HepG2 (cell line): Measurements from ENCODE around the gene POLR3E. TPM values are rescaled to one million over a fixed set of nuclear protein-coding genes. Genes with fewer than 3 reads are reported as not detected.

Source experiments
- ATAC-seq: fragments of 200-7000 bp; cut with Tn5 transposase; 3 replicates; pipeline ENCODE4 v1.9.1; 2020; ENCODE audit warnings: mild to moderate bottlenecking, moderate library complexity
- BruUV-seq: library from RNA; stranded (reverse); fragments of 400-500 nt; replicated peaks from 2 replicates; lab custom pipeline; 2021; lab: Mats Ljungman, UMichigan
- CTCF ChIA-PET: fragments of 300-600 bp; formaldehyde crosslinking; extraction: SDS; loops from one replicate; lab custom pipeline; 2021; ENCODE audit warnings: low total read pairs, inconsistent platforms, low intra/inter-chr PET ratio; lab: Yijun Ruan, JAX
- POLR2A ChIA-PET: fragments of 350-600 bp; sonication (Branson Sonifier 250); formaldehyde crosslinking; loops from one replicate; lab custom pipeline; 2020; ENCODE audit warnings: antibody characterized with exemption, inconsistent platforms; lab: Yijun Ruan, JAX
- DNase-seq: peaks from one replicate; pipeline ENCODE4 v3.0.0-alpha.2; 2015; ENCODE audit warnings: low spot score
- FAIRE-seq: peaks from 3 replicates; lab custom pipeline; 2011; peaks lifted over from hg19 to GRCh38; lab: Jason Lieb, UNC
- H2AFZ ChIP-seq: one replicate; pipeline ENCODE4 v1.6.1; 2011; ENCODE audit warnings: low read length, inconsistent platforms
- H3K27ac ChIP-seq: fragments of 300-600 bp; 3 replicates; pipeline ENCODE4 v1.8.0; 2011; ENCODE audit warnings: mixed run types, mild to moderate bottlenecking, mixed read lengths, low read length, inconsistent platforms; ENCODE audit not compliant: insufficient read depth; ENCODE audit errors: extremely low read length
- H3K27me3 ChIP-seq, 2 experiments: fragments of 200-600 bp in 1 of 2; 2 replicates in 1 of 2; 3 replicates in 1 of 2; pipeline versions ENCODE4 v1.6.0 to v1.8.0; 2011; ENCODE audit warnings: low read length in 2 of 2, mild to moderate bottlenecking in 2 of 2, moderate library complexity in 2 of 2, inconsistent platforms in 1 of 2; ENCODE audit not compliant: insufficient read depth in 2 of 2, control insufficient read depth in 1 of 2
- H3K36me3 ChIP-seq, 2 experiments: fragments of 200-600 bp in 1 of 2; replicated peaks in 1 of 2; 2 replicates in 1 of 2; 3 replicates in 1 of 2; pipeline versions ENCODE4 v1.5.1 to v1.8.0; 2011; ENCODE audit warnings: low read length in 2 of 2, inconsistent platforms in 1 of 2; ENCODE audit not compliant: insufficient read depth in 2 of 2, control insufficient read depth in 1 of 2
- H3K4me1 ChIP-seq: 2 replicates; pipeline ENCODE4 v1.5.1; 2012; ENCODE audit warnings: low read length, inconsistent platforms; ENCODE audit not compliant: insufficient read depth
- H3K4me2 ChIP-seq: 2 replicates; pipeline ENCODE4 v1.6.0; 2011; ENCODE audit warnings: low read depth, low read length, inconsistent platforms
- H3K4me3 ChIP-seq, 3 experiments: fragments of 200-600 bp in 1 of 3; sonication (generic), shearing (Covaris generic) in 1 of 3; replicated peaks in 1 of 3; 2 replicates each; pipeline ENCODE4 v1.5.1; 2011 to 2016; ENCODE audit warnings: low read length in 3 of 3, inconsistent platforms in 2 of 3, low read depth in 2 of 3, mild to moderate bottlenecking in 2 of 3, control low read depth in 1 of 3, mixed read lengths in 1 of 3; ENCODE audit not compliant: insufficient read depth in 1 of 3
- H3K79me2 ChIP-seq: one replicate; pipeline ENCODE4 v1.6.1; 2011; ENCODE audit warnings: low read length, inconsistent platforms; ENCODE audit not compliant: insufficient read depth
- H3K9ac ChIP-seq: 2 replicates; pipeline ENCODE4 v1.6.0; 2011; ENCODE audit warnings: mild to moderate bottlenecking, low read depth, low read length, inconsistent platforms; ENCODE audit not compliant: insufficient read depth
- H3K9me3 ChIP-seq: 2 replicates; pipeline ENCODE4 v1.5.1; 2012; ENCODE audit warnings: mild to moderate bottlenecking, low read length
- H4K20me1 ChIP-seq: 2 replicates; pipeline ENCODE4 v1.6.0; 2011; ENCODE audit warnings: inconsistent platforms, mild to moderate bottlenecking, low read length, moderate library complexity; ENCODE audit not compliant: insufficient read depth
- IRX3 ChIP-seq: sonication (generic); formaldehyde crosslinking; IDR thresholded peaks from 2 replicates; pipeline ENCODE4 v1.8.1; 2023; ENCODE audit warnings: mild to moderate bottlenecking, low read depth, missing genetic modification reagents, borderline replicate concordance
- MAFG ChIP-seq: sonication (generic); formaldehyde crosslinking; IDR thresholded peaks from 2 replicates; pipeline ENCODE4 v1.5.1; 2020; ENCODE audit warnings: mild to moderate bottlenecking, missing genetic modification reagents
- ZFP36 ChIP-seq: fragments of 150-350 bp; IDR thresholded peaks from 2 replicates; pipeline ENCODE4 v1.6.1; 2018; ENCODE audit warnings: borderline replicate concordance, low read length, low read depth; ENCODE audit not compliant: partially characterized antibody
- ZMAT3 ChIP-seq: sonication (generic); formaldehyde crosslinking; conservative IDR thresholded peaks from 2 replicates; pipeline ENCODE4 v1.7.0; 2021; ENCODE audit warnings: missing genetic modification reagents
- ZMYM3 ChIP-seq: sonication (generic); formaldehyde crosslinking; IDR thresholded peaks from 2 replicates; pipeline ENCODE4 v1.5.1; 2020; ENCODE audit warnings: mild to moderate bottlenecking, missing genetic modification reagents
- ZNF501 ChIP-seq: sonication (generic); formaldehyde crosslinking; IDR thresholded peaks from 2 replicates; pipeline ENCODE4 v1.5.1; 2020; ENCODE audit warnings: mild to moderate bottlenecking, moderate library complexity, missing genetic modification reagents
- ZNF567 ChIP-seq: sonication (generic); formaldehyde crosslinking; IDR thresholded peaks from 2 replicates; pipeline ENCODE4 v1.8.1; 2023; ENCODE audit warnings: mild to moderate bottlenecking, missing genetic modification reagents, borderline replicate concordance
- ZNF768 ChIP-seq: sonication (generic); formaldehyde crosslinking; IDR thresholded peaks from 2 replicates; pipeline ENCODE4 v1.4.0; 2020; ENCODE audit warnings: missing genetic modification reagents
- ZSCAN12 ChIP-seq: sonication (generic); formaldehyde crosslinking; IDR thresholded peaks from 2 replicates; pipeline ENCODE4 v1.9.0; 2021; ENCODE audit warnings: mild to moderate bottlenecking, missing genetic modification reagents
- ZSCAN20 ChIP-seq: sonication (generic); formaldehyde crosslinking; IDR thresholded peaks from 2 replicates; pipeline ENCODE4 v1.4.0; 2020; ENCODE audit warnings: missing genetic modification reagents, mild to moderate bottlenecking, borderline replicate concordance
- WGBS: methylation state at CpG from one replicate; pipeline ENCODE4 v1.1.6; 2017; ENCODE audit warnings: low lambda C conversion rate; 5-methylcytosine and 5-hydroxymethylcytosine counted together
- in situ Hi-C: cut with HindIII; loops from 2 replicates; pipeline ENCODE4 v1.10.0; 2017; ENCODE audit warnings: low pct_unique_long_range_greater_than_20kb; ENCODE audit not compliant: extremely low pct_ligation_motif_present
- intact Hi-C: fragments of 100-400 bp; cut with micrococcal nuclease; formaldehyde crosslinking; loops from one replicate; pipeline ENCODE4 v1.10.0; 2022; ENCODE audit not compliant: unreplicated experiment
- polyA plus RNA-seq, 8 experiments: library from polyadenylated mRNA; depleted of rRNA in 3 of 8; stranded (reverse) in 7 of 8; unstranded in 1 of 8; fragments of >200 nt; fragmentation: Illumina TruSeq in 4 of 8; extraction: Trizol in 4 of 8; gene quantifications; 2 replicates each; pipeline versions ENCODE4 v1.2.1 to v1.2.3, GENCODE V29; 2011 to 2016; ENCODE audit warnings: low read depth in 4 of 8, missing spikeins in 1 of 8, mixed read lengths in 1 of 8; ENCODE audit not compliant: insufficient read depth in 1 of 8
- total RNA-seq, 5 experiments: library from RNA; depleted of rRNA; stranded (reverse); fragments of >200 nt; fragmentation: Illumina TruSeq; extraction: Trizol; gene quantifications; 2 replicates each; pipeline ENCODE4 v1.2.3, GENCODE V29; 2016; ENCODE audit warnings: low read depth in 1 of 5

POLR3E gene
- total and polyA plus RNA-seq, 2 of the 13 experiments (the other 11 are each of a cell fraction or from before 2014, with no cell fraction given) = 135 to 262 TPM

GRCh38 chr16:22314661-22315626 is 17.7 kb downstream of the POLR3E start (continued):
- TF ChIP-seq ZSCAN20 (CRISPR knock-in tag) (no peak), ZMAT3 (CRISPR knock-in tag) (no peak), MAFG (CRISPR knock-in tag) (0 out of 2 replicates have a peak, but pooled peaks have one; percentile 14), ZSCAN12 (CRISPR knock-in tag) (no peak), ZNF501 (CRISPR knock-in tag) (0 out of 2 replicates have a peak, but pooled peaks have one; percentile 27)

DNA sequence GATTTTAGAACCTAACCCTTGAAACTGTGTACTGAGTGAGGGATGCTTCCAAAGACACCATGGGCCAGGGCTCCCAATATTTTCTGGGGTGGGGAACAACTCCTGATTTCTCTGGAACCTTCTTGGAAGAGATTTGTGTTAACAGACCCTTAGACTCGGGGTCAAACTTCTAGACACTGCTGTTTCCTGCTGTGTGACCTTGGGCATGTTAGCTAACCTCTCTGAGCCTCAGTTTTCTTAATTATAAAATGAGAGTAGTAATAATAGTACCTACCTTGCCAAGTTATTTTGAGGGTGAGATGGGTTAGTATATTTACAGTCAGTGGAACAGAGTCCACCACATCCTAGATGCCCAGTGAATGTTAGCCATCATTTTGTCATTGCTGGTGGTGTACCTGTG is 18.8 kb downstream of the POLR3E start:
- Histone ChIP-seq H3K4me1 (0 out of 2 replicates have a peak, but pooled peaks cover 7% of the 10 kb centered on the region), H3K27ac (no peak overlapping the region), H3K36me3 (peaks cover 62 to 94% of the 10 kb centered on the region in 2 experiments), H3K4me2 (no peak overlapping the region), H3K9me3 (no peaks in the 10 kb centered on the region), H3K4me3 (no peak overlapping the region), H3K9ac (no peak overlapping the region), H4K20me1 (peaks cover 9% of the 10 kb centered on the region; the same call in 1 of the 2 replicates), H3K27me3 (no peaks in the 10 kb centered on the region), H3K79me2 (no peaks in the 10 kb centered on the region), H2AFZ (no peak overlapping the region)
- in situ Hi-C loops (no loop called here), intact Hi-C loops (no loop called here)
- FAIRE-seq = no peak
- DNase-seq = no peak
- TF ChIP-seq IRX3 (no peak), ZNF768 (peak; percentile 81; the same call in 1 of the 2 replicates), ZFP36 (peak; percentile 60), ZMYM3 (CRISPR knock-in tag) (peak; percentile 61; the same call in 1 of the 2 replicates), ZNF567 (no peak)
- ChIA-PET POLR2A (no interaction called here), CTCF (no interaction called here)
- WGBS = 78% methylated on average over 1 of the region's 1 CpG
- no TSS peak for BruUV-seq
- ATAC-seq = no peak
